Aorta (tissue), 5 donors: Measurements from ENCODE around the gene NOTCH4. TPM values are rescaled to one million over a fixed set of nuclear protein-coding genes. Genes with fewer than 3 reads are reported as not detected.
"Not testable (repeated sequence)": the region's sequence is repeated elsewhere in the genome, so short reads cannot be mapped to it uniquely, and the experiment has no call there.

Experiments used
- ATAC-seq: fragments of 200-7000 bp; cut with Tn5 transposase; one replicate; pipeline ENCODE4 v1.9.1; 2022; ENCODE audit warnings: moderate library complexity; ENCODE audit not compliant: low FRiP score
- DNase-seq, 2 donors: peaks; one replicate each; pipeline ENCODE4 v3.0.0-alpha.2; 2020
- H3K27ac ChIP-seq, 2 donors: one replicate each; pipeline ENCODE4 v1.5.1; 2013; ENCODE audit warnings: low read length in 2 of 2, mild to moderate bottlenecking in 2 of 2, moderate library complexity in 2 of 2, control low read depth in 1 of 2, inconsistent platforms in 1 of 2, low read depth in 1 of 2
- H3K27me3 ChIP-seq, 2 donors: one replicate each; pipeline ENCODE4 v1.6.1; 2013; ENCODE audit warnings: control low read depth in 1 of 2, low read length in 1 of 2, mild to moderate bottlenecking in 1 of 2, moderate library complexity in 1 of 2; ENCODE audit not compliant: insufficient read depth in 2 of 2, control insufficient read depth in 1 of 2
- H3K36me3 ChIP-seq, 2 donors: one replicate each; pipeline ENCODE4 v1.6.1; 2013; ENCODE audit warnings: control low read depth in 1 of 2, low read length in 1 of 2, mild to moderate bottlenecking in 1 of 2; ENCODE audit not compliant: insufficient read depth in 2 of 2, control insufficient read depth in 1 of 2
- H3K4me1 ChIP-seq, 2 donors: one replicate each; pipeline ENCODE4 v1.6.1; 2013; ENCODE audit warnings: low read length in 2 of 2, control low read depth in 1 of 2, mild to moderate bottlenecking in 1 of 2, moderate library complexity in 1 of 2; ENCODE audit not compliant: insufficient read depth in 2 of 2, control insufficient read depth in 1 of 2
- H3K4me3 ChIP-seq, 2 donors: one replicate each; pipeline ENCODE4 v1.5.1; 2013; ENCODE audit warnings: low read length in 2 of 2, control low read depth in 1 of 2, mild to moderate bottlenecking in 1 of 2
- H3K9me3 ChIP-seq: one replicate; pipeline ENCODE4 v1.6.1; 2013; ENCODE audit warnings: mild to moderate bottlenecking, low read length; ENCODE audit not compliant: control insufficient read depth
- WGBS, 2 donors: extraction: QIAGEN DNeasy Blood & Tissue Kit; methylation state at CpG; one replicate each; pipeline ENCODE4 v1.1.7; 2013; 5-methylcytosine and 5-hydroxymethylcytosine counted together
- intact Hi-C, 2 donors: fragments of 100-400 bp; cut with DNase I; formaldehyde crosslinking; loops; one replicate each; pipeline versions ENCODE4 v1.14.2 to v1.15.0; 2022
- long read RNA-seq, 2 donors: library from polyadenylated mRNA; unstranded; transcript quantifications; one replicate each; pipeline ENCODE4 v2.0.0, GENCODE V29; 2020 to 2021
- polyA plus RNA-seq, 2 donors: library from polyadenylated mRNA; stranded (reverse); fragments of 200-250 nt; gene quantifications; one replicate each; pipeline ENCODE4 v1.2.3, GENCODE V29; 2013
- total RNA-seq, 2 donors: library from RNA; stranded (reverse); fragmentation: NEBNext Ultra II Directional; extraction: Animal tissue kit (Norgen Biotek cat#: 25700); gene quantifications; one replicate each; pipeline ENCODE4 v1.2.1, GENCODE V29; 2021
- donor health status: healthy with polysubstance abuse.
- donor health status: Bipolar disorder and iron deficiency.
- donor health status: DM: no; HTN: no; CAD: no.
- donor health status: DM: no; HTN: no; CAD: no.
- donor health status: DM: yes; HTN: yes; CAD: no.

NOTCH4 gene
- 10 to 100 TPM; 35.2 to 64.4 TPM for total RNA-seq
- polyA plus RNA-seq = 1 to 10 TPM; 4.0 to 7.3 TPM
- long read RNA-seq, donor 1, transcript NOTCH4-203 (11 exons, 3,075 nt) = major isoform, 11 of 114 reads
- long read RNA-seq, donor 1, partial matches to known transcripts = 67 of 114 reads
- long read RNA-seq, donor 1, other reads (novel, unspliced or antisense) = 35 of 114 reads
- long read RNA-seq, donor 2, partial matches to known transcripts = 24 of 46 reads
- long read RNA-seq, donor 2, other reads (novel, unspliced or antisense) = 20 of 46 reads

DNA sequence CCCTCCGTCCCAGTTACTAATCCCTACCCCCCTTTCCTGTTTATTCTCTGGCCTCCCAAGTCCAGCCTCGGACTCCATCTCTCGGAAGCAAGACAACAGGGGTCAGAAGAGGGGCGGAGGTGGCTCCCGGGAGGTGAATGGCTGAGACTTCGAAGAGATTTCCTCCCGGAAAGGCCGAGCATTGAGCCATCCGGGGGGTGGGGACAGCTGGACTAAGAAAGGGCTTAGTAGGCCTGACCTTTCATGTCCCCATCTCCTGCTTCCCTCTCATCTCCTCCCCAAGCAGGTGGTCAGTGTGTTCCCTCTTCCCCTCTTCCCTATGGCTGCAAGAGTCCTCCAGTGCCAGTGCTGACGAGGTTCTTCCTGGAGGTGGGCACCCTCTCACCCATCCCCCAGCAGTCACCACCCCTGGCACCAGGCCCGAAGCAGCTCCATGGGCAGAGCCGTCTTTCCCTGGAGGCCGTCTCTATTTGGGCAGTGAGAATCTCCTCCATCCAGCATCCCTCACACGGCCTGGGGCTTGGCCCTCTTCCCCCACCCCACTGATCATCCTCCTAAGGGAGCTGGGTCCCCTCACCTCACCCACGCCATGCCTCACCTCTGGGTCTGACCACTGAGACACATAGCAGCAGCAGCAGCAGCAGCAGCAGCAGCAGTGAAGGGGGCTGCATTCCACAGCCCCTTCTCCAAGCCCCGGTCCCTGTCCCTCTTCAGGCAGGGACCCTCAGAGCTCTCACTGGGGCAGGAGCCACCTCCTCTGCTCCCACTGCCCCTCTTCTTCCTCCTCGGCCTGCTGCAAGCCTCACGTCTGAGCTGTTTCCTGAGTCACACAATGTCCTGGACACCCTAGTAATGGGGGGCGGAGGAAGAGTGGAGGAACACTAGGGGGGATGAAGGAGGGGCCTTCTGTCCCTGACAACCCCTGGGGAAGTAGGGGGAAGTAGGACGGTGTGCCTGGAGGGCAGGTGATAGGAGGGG, at the start of gene NOTCH4:
Gene NOTCH4 (minus strand): TSS at position 810 of the 978 bp plus-strand sequence. CDS start 139 bp downstream, at position 671.
- intact Hi-C loops = no loop called here
- no peak within 1 kb of the TSS for H3K4me3 ChIP-seq
- ATAC-seq (no peak), DNase-seq (no peak)
- H3K4me1 ChIP-seq = no peaks in the 10 kb centered on the region
- H3K36me3 ChIP-seq = no peaks in the 10 kb centered on the region
- no peak within 1 kb of the TSS for H3K27ac ChIP-seq
- H3K27me3 ChIP-seq = no peaks in the 10 kb centered on the region
- no peaks in the 10 kb centered on the region for H3K9me3 ChIP-seq
- 54 to 55% methylated on average over 20 of the region's 20 CpGs for WGBS, 2 donors

DNA sequence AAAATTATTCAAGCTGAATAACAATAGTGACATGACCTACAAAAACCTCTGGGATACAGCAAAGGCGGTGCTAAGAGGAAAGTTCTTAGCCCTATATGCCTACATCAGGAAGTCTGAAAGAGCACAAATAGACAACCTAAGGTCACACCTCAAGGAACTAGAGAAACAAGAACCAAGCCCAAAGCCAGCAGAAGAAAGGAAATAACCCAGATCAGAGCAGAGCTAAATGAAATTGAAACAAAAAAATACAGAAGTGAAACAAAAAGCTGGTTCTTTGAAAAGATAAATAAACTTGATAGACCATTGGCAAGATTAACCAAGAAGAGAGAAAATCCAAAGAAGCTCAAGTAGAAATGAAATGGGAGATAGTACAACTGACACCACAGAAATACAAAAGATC, 47.6 kb upstream of the NOTCH4 start:
- no peak for ATAC-seq
- Histone ChIP-seq H3K36me3 (no peaks in the 10 kb centered on the region), H3K4me1 (no peaks in the 10 kb centered on the region), H3K27ac (no peak overlapping the region), H3K9me3 (no peaks in the 10 kb centered on the region), H3K4me3 (no peak overlapping the region), H3K27me3 (no peaks in the 10 kb centered on the region)
- DNase-seq = no peak
- intact Hi-C loops = no loop called here
- 95 to 99% methylated on average over 1 of the region's 1 CpG for WGBS, 2 donors

DNA sequence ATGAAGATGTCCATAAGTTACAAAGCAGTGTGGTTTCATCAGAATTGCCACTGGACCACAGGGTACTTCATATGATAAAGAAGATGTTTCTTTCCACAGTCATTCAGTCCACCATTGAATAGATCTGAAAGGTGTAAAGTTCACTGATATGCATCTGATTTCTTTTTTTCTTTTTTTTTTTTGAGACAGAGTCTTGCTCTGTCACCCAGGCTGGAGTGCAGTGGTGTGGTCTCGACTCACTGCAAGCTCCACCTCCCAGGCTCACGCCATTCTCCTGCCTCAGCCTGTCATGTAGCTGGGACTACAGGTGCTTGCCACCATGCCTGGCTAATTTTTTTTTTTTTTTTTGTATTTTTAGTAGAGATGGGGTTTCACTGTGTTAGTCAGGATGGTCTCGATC, 44.6 kb upstream of the NOTCH4 start:
- H3K27ac ChIP-seq, H3K27me3 ChIP-seq, DNase-seq, ATAC-seq, H3K9me3 ChIP-seq, H3K4me3 ChIP-seq, intact Hi-C loops, H3K36me3 ChIP-seq, H3K4me1 ChIP-seq: not testable (repeated sequence)
- WGBS, 2 donors = 91 to 93% methylated on average over 2 to 3 of the region's 3 CpGs

DNA sequence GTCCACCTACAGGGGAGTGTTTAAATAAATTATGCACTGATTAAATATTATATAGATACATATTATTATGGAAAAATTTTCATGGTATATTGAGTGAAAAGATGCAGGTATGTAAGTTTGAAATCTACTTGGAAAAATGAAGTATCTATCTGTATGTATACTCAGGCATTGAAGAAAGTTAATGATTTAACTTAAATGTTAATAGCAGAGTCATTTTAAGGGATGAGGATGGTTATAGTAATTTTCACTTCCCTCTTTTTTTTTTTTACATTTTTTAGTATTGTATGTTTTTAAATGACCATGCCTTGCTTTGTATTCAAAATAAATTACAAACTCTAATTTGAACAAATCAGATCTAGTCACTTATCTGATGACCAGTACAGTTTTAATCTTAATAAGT, 43.2 kb upstream of the NOTCH4 start:
- Histone ChIP-seq H3K27me3 (no peaks in the 10 kb centered on the region), H3K9me3 (no peaks in the 10 kb centered on the region), H3K4me3 (no peak overlapping the region), H3K27ac (no peak overlapping the region), H3K4me1 (no peaks in the 10 kb centered on the region), H3K36me3 (no peaks in the 10 kb centered on the region)
- no peak for DNase-seq
- ATAC-seq = no peak
- intact Hi-C loops = no loop called here

DNA sequence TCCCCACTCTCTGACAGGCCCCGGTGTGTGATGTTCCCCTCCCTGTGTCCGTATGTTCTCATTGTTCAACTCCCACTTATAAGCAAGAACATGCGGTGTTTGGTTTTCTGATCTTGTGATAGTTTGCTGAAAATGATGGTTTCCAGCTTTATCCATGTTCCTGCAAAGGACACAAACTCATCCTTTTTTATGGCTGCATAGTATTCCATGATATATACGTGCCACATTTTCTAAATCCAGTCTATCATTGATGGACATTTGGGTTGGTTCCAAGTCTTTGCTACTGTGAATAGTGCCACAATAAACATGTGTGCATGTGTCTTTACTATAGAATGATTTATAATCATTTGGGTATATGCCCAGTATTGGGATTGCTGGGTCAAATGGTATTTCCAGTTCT, 33.4 kb upstream of the NOTCH4 start:
- intact Hi-C loops = loop anchor here in 1 of 2 donors (10.0 kb wide), 1 partner anchor 142 kb away; no protein-coding TSS in a partner anchor
- not testable (repeated sequence) for ATAC-seq

DNA sequence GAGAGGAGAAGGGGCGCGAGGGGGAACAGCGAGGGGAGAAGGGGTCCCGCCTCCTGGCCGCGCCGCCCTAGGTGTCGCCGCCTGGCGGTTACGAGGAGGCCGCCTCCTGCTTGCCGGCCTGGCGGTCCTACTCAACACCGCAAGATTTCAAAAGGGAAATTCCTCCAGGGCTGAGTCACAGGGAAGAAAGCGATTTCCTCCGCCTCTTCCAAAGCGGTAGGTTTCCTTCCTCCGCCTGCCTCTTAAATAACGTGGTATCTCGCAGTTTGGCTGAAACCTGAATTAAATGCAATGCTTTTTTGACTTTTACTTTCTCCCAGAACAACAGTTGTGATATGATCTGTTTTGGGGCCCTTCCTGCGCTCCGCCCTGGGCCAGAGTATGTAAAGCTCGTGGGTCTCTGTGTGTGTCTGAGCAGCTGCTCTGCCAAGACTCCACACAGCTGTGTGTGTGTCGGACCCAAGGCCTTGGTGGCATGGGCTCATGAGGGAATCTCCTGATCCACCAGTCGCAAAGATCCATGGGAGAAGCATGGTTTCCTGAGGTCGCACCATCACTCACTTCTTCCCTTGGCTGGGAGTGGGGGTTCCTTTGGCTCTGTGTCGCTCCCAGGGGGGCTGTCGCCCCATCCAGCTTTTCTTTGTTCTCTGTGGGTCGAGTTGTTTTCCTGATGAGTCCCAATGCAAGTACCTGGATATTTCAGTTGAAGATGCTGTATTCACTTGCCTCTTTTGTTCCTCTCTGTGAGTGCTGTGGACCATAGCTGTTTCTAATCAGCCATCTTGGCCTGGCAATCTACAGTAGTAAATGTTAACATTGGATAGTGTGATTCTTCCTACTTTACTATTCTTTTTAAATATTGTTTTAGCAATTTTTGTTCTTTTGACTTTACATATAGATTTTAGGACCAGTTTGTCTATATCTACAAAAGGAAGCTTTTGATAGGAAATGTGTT, 31.6 kb upstream of the NOTCH4 start:
- Histone ChIP-seq H3K36me3 (no peaks in the 10 kb centered on the region), H3K9me3 (no peaks in the 10 kb centered on the region), H3K4me3 (peak overlapping the region; percentile 10 to 50), H3K27me3 (no peaks in the 10 kb centered on the region), H3K4me1 (no peaks in the 10 kb centered on the region), H3K27ac (no peak overlapping the region)
- ATAC-seq = peak; percentile 94
- WGBS, 2 donors = 10 to 12% methylated on average over 27 to 30 of the region's 30 CpGs
- intact Hi-C loops = loop anchor here in 1 of 2 donors (10.0 kb wide), 1 partner anchor 141 kb away; no protein-coding TSS in a partner anchor
- peak; percentile 80 to 90 for DNase-seq

More for the DNA sequence above, 33.4 kb upstream of the NOTCH4 start:
- not testable (repeated sequence) for H3K27ac ChIP-seq, DNase-seq, H3K4me1 ChIP-seq, H3K27me3 ChIP-seq, H3K9me3 ChIP-seq, H3K36me3 ChIP-seq, H3K4me3 ChIP-seq
- 91% methylated on average over 4 of the region's 4 CpGs for WGBS, 2 donors

DNA sequence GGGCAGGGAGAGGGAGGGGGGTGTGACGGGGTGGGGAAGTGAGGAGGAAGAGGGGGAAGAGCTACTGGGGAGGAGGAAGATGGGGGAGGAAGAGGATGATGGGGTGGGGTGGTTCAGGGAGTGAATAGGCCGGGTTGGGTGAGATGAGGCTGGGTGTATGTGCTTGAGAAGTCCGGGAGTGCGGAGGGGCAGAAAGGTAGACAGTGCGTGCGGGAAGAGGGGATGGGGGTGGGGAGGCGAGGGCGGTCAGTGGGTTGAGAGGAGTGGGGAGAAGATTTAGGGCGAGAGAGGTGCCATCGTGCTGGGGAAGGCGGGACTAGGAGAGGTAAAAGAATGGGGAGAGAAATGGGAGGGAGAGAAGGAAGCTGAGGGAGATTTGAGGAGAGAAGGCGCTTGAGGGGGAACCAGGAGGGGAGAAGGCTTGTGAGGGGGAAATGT, 30.9 kb upstream of the NOTCH4 start:
- DNase-seq (no peak), ATAC-seq (peak; percentile 65)
- Histone ChIP-seq H3K27ac (no peak overlapping the region), H3K27me3 (no peaks in the 10 kb centered on the region), H3K4me1 (no peaks in the 10 kb centered on the region), H3K4me3 (peak overlapping the region; percentile 1 to 50), H3K36me3 (no peaks in the 10 kb centered on the region), H3K9me3 (no peaks in the 10 kb centered on the region)
- intact Hi-C loops = loop anchor here in 1 of 2 donors (10.0 kb wide), 1 partner anchor 140 kb away; no protein-coding TSS in a partner anchor
- WGBS, 2 donors = 6 to 10% methylated on average over 12 of the region's 12 CpGs
